Upper lobe of left lung (tissue), 4 donors: Measurements from ENCODE around the gene NCF4.

ENCODE experiments used
- CTCF ChIP-seq, 6 experiments: fragments of 450-650 bp in 4 of 6; fragments of 200-600 bp in 2 of 6; sonication (generic) in 2 of 6; IDR thresholded peaks; one replicate each; pipeline ENCODE4 v1.5.1; 2016 to 2019; ENCODE audit warnings: antibody characterized with exemption in 6 of 6
- EP300 ChIP-seq, 4 donors: sonication (generic); formaldehyde crosslinking; IDR thresholded peaks; one replicate each; pipeline ENCODE4 v1.5.1; 2017; ENCODE audit warnings: antibody characterized with exemption in 4 of 4, control low read depth in 2 of 4
- POLR2A ChIP-seq, 4 donors: fragments of 450-650 bp; IDR thresholded peaks; one replicate each; pipeline ENCODE4 v1.5.1; 2016 to 2017; ENCODE audit warnings: antibody characterized with exemption in 4 of 4, mild to moderate bottlenecking in 2 of 4

GRCh38 chr22:36838119-36839030, 22.4 kb upstream of the NCF4 start:
- no peak for TF ChIP-seq CTCF (IDR thresholded peaks at IDR 0.05)
- TF ChIP-seq POLR2A (IDR thresholded peaks at IDR 0.05), result no peak
- TF ChIP-seq EP300 (IDR thresholded peaks at IDR 0.05), result no peak
